Ishikawa (cell line): ENCODE data around the gene PARVG.

Experiments used
- CEBPB ChIP-seq: IDR thresholded peaks from 2 replicates; pipeline ENCODE4 v1.6.1; 2012
- CREB1 ChIP-seq: IDR thresholded peaks from 2 replicates; pipeline ENCODE4 v1.6.1; 2012; ENCODE audit warnings: low read depth
- EGR1 ChIP-seq: IDR thresholded peaks from 2 replicates; pipeline ENCODE4 v1.6.1; 2012
- EP300 ChIP-seq: IDR thresholded peaks from 2 replicates; pipeline ENCODE4 v1.6.1; 2012; ENCODE audit warnings: borderline replicate concordance
- FOXM1 ChIP-seq: IDR thresholded peaks from 2 replicates; pipeline ENCODE4 v1.6.1; 2012; ENCODE audit warnings: low read depth, borderline replicate concordance
- MAX ChIP-seq: IDR thresholded peaks from 2 replicates; pipeline ENCODE4 v1.6.1; 2012
- NFIC ChIP-seq: IDR thresholded peaks from 2 replicates; pipeline ENCODE4 v1.6.1; 2012
- RAD21 ChIP-seq: IDR thresholded peaks from 2 replicates; pipeline ENCODE4 v1.6.1; 2012; ENCODE audit warnings: low read depth
- TAF1 ChIP-seq: IDR thresholded peaks from 2 replicates; pipeline ENCODE4 v1.6.1; 2012; ENCODE audit warnings: low read depth, mild to moderate bottlenecking
- TCF12 ChIP-seq: IDR thresholded peaks from 2 replicates; pipeline ENCODE4 v1.6.1; 2012; ENCODE audit warnings: low read depth
- TEAD4 ChIP-seq: IDR thresholded peaks from 2 replicates; pipeline ENCODE4 v1.6.1; 2012
- USF1 ChIP-seq: IDR thresholded peaks from 2 replicates; pipeline ENCODE4 v1.6.1; 2012
- YY1 ChIP-seq: IDR thresholded peaks from 2 replicates; pipeline ENCODE4 v1.6.1; 2012; ENCODE audit warnings: low read depth
- ZBTB7A ChIP-seq: IDR thresholded peaks from 2 replicates; pipeline ENCODE4 v1.6.1; 2012; ENCODE audit warnings: low read depth
- TF ChIP-seq, protein P1 (sequence below): IDR thresholded peaks from 2 replicates; pipeline ENCODE4 v1.6.1; 2012; ENCODE audit warnings: low read depth, mild to moderate bottlenecking

The PARVG gene

GRCh38 chr22:44180706-44181032 lies at the start of gene PARVG:
Gene PARVG (plus strand): TSS chr22:44180925. CDS start chr22:44183330, 2,405 bp downstream.
- TF ChIP-seq ZBTB7A (no peak), RAD21 (no peak), TEAD4 (no peak), EGR1 (no peak), NFIC (no peak), TCF12 (no peak), USF1 (no peak), MAX (no peak)

DNA sequence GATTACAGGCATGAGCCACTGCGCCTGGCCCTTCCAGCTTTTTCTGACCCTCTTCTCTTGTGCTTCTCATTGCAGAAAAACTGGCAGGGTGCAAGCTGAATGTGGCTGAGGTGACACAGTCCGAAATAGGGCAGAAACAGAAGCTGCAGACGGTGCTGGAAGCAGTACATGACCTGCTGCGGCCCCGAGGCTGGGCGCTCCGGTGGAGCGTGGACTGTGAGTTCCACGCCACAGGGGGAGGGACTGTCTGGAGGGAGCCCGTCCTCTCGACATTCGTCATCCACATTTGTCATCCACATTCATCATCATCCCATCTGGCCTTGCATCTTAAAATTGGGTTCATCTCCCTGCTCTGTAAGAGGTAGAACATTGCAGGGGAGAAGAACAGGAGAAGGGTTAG lies 49.3 kb upstream of the PARVG start:
- TF ChIP-seq CEBPB (no peak), CREB1 (no peak), EP300 (no peak), NFIC (no peak), TAF1 (no peak), MAX (no peak), ZBTB7A (no peak), EGR1 (no peak), RAD21 (no peak), TCF12 (no peak), YY1 (no peak), FOXM1 (no peak), TEAD4 (no peak), USF1 (no peak)
- TF ChIP-seq, protein P1, sequence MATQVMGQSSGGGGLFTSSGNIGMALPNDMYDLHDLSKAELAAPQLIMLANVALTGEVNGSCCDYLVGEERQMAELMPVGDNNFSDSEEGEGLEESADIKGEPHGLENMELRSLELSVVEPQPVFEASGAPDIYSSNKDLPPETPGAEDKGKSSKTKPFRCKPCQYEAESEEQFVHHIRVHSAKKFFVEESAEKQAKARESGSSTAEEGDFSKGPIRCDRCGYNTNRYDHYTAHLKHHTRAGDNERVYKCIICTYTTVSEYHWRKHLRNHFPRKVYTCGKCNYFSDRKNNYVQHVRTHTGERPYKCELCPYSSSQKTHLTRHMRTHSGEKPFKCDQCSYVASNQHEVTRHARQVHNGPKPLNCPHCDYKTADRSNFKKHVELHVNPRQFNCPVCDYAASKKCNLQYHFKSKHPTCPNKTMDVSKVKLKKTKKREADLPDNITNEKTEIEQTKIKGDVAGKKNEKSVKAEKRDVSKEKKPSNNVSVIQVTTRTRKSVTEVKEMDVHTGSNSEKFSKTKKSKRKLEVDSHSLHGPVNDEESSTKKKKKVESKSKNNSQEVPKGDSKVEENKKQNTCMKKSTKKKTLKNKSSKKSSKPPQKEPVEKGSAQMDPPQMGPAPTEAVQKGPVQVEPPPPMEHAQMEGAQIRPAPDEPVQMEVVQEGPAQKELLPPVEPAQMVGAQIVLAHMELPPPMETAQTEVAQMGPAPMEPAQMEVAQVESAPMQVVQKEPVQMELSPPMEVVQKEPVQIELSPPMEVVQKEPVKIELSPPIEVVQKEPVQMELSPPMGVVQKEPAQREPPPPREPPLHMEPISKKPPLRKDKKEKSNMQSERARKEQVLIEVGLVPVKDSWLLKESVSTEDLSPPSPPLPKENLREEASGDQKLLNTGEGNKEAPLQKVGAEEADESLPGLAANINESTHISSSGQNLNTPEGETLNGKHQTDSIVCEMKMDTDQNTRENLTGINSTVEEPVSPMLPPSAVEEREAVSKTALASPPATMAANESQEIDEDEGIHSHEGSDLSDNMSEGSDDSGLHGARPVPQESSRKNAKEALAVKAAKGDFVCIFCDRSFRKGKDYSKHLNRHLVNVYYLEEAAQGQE, result no peak

GRCh38 chr22:44131989-44132685 lies 48.6 kb upstream of the PARVG start:
- no peak for TF ChIP-seq TCF12
- TF ChIP-seq, protein P1, result no peak
- no peak for TF ChIP-seq CREB1
- no peak for TF ChIP-seq NFIC
- TF ChIP-seq CEBPB, result no peak
- no peak for TF ChIP-seq ZBTB7A
- no peak for TF ChIP-seq EGR1
- no peak for TF ChIP-seq YY1
- TF ChIP-seq RAD21, result no peak
- no peak for TF ChIP-seq EP300
- no peak for TF ChIP-seq MAX

DNA sequence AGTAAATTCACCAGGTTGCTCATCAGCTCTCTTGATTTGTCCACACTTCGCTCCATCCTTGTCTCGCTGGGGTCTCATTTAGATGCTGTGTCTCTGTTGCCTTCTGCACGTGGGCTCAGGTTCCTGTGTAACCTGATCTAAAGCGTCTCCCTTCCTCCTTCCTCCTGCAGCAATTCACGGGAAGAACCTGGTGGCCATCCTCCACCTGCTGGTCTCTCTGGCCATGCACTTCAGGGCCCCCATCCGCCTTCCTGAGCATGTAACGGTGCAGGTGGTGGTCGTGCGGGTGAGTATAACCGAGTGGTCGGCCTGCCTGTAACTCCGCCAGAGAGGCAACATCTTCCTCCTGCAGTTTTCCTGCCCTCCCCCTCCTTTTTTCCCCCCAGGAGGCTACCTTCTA lies 48.0 kb upstream of the PARVG start:
- TF ChIP-seq YY1, result no peak
- TF ChIP-seq, protein P1, result no peak
- TF ChIP-seq CREB1, result no peak
- TF ChIP-seq USF1, result no peak
- TF ChIP-seq FOXM1, result no peak
- no peak for TF ChIP-seq MAX
- TF ChIP-seq ZBTB7A, result no peak
- no peak for TF ChIP-seq TEAD4
